DMS 273 treated with DMSO at 0.1 percent for 48 hours (cell line): ENCODE results near the gene GPATCH2.

Source experiments
- DNase-seq: peaks from one replicate; lab custom pipeline; 2025; lab: John Stamatoyannopoulos, UW

GPATCH2 gene

GRCh38 chr1:217577336-217577735 lies 53.6 kb downstream of the GPATCH2 start:
- no peak for DNase-seq

DNA sequence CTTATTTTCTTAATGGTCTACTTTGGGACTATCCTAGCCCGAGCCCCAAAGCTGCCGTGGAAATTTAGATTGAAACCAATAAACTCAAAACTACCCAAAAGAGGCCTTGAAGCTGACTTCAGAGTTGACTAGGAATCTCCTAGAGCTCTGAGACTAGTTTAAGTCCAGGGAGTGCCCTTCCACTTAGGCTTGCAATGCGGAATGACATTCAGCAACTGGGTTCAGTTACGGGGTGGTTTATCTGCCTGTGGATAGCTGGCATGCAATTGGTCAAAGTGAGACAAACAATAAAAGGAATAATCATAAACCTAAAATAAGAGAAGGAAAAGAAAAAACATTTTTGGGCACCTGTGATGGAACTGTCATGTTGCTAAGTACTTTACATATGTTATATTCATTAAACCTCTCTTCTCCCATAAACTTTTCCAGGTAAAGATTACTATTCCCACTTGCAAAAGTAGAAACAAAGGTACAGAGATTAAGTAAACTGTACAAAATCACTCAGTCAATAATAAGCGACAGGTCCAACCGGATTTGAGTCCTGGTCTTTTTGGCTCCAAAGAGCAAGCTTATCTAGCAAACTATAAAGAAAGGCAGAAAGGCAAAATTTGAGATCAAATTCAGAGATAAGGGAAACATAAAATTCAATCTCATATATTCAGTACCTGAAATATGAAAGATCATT lies 56.5 kb downstream of the GPATCH2 start:
- no peak for DNase-seq

- DNase-seq, result no peak
These were observed 61.9 kb downstream of the GPATCH2 start for GRCh38 chr1:217569021-217569420.

DNA sequence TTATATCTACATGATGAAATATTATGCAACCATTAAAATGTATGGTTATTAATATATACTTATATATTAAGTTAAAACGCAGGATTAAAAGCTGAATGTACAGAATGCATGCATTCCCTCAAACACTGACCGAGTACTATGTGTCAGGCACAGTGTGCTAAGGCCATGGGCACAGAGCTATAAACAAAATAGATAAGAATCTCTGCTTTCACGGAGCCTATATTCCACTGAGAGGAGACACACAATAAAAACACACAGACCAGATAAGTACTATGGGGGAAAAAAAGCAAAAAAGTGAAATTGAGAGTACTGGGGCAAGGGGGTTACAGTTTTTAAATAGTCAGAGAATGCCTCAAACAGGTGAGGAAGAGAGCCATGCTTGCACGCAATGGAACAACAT lies 62.7 kb downstream of the GPATCH2 start:
- DNase-seq, result no peak

GRCh38 chr1:217564833-217565232 lies 66.1 kb downstream of the GPATCH2 start:
- DNase-seq, result no peak

DNA sequence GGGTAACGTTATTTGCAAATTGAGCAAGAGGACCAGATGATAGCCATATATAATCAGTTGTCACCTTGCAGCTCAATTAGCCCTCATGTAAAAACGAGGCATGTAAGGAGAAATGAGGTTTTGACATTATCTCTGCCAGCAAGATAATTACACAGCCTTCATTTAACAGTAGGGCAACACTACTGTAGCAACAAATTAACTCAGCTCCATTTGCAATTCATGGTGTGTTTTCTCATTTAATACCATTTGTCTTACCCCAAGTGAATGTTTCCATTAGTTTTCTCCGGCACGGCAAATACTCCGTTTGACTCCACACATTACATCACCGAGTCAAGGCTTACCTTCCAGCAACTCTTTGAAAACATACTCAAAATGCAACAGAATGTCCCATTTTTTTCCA lies 66.7 kb downstream of the GPATCH2 start:
- DNase-seq, result no peak

DNA sequence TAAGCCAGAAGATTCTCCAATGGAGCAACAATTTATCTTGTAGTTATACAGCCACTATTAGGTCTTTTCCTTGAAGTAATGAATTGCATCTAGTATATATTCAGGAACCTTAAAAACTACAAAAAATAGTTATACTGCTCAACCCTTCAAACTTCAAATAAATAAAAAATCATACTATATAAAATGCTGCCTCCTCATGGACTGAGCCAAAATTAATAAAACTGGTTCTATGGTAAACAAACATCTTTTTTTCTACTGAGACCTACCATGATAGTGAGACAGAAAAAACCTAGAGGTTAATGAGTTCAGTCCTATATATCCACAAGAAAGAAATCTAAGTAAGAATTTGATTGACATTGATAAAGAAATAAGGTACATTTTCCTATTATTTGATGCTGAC lies 67.7 kb downstream of the GPATCH2 start:
- DNase-seq, result no peak

DNA sequence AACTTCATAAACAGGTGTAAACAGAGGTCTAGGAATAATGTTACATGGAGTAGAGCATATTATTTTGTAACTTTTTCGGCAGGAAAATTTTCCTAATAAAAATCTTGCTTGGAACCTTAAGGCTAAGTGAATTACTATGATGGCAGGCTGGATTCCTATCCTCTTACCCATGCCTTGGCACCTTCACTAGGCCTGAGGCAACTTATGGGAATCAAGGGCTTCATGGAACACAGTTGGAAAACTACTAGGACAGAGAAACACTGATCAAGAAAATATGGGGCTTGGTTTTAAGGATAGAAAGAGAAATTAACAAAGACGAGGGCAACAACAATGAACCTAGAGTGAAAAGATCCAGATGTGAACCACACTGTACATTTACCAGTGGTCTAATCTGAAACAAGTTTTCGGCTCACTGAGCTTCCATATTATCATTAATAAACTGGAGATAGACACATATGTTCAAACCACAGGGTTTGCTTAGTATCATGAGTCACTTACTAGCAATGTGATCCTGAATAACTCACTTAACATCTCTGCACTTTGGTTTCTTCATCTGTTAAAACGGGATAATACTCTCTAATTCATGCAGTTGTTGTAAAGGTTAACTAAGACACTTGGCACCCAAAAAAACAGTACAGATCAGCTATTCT lies 68.5 kb downstream of the GPATCH2 start:
- DNase-seq, result no peak

DNA sequence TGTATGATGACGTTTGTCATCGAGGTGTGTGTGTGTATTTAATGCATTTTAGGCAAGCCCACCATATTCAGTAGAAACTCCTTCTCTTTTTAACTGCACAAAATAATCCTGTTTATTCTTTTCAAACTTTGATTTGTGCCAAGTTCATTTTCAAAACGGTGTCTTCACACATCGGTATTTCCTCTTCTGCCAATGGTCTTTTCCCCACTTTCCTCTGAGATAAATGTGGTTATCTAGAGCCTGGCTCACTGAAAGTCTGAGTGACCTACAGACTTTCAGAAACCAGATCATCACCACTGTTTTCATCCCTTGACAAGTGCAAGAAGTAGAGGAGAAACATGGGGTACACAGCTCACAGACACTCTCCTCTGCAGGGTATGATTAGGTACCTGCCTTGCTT lies 69.4 kb downstream of the GPATCH2 start:
- DNase-seq, result no peak

DNA sequence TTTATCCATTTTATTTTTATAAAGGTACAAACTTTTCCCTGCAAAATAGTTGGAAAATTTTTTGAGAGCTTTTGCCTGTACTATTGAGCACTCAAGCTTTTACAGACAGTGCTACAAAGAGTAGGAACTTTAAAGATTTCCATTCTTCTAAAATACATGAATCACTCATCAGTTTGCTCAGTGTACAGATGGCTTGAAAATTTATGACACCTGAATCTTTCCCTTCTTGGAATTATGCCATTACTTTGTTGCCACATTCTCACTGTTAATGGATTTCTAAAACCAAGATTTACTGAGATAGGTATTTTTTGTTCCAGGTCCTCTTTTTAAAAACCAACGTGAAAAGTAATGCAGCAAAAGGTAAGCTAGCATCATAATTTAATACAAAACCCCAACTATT lies 76.0 kb downstream of the GPATCH2 start:
- peak; percentile 18 for DNase-seq

DNA sequence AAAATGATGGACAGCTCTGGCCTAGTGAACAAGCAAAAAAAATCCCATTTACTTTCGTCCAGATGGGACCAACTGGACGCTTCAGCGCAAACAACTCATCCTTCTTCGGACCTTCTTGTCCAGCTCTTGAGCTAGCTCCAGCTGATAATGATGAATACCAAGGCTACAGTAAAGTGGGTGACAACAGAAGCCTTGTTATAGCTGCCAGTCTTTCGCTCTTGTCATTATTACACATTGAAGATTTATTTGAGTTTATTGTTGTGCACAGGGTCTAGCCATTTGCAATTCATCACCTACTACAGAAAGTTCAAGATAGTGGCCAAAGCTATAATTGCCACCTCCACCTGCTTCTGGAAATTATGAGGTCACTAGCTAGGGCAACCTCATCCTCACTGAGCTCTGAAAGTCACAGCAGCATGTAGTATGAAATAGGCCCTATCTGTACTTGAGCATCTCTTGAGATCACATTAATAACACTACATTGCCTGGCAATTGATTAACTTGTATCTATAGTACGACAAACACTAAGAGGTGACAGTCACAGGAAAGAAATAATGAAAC lies 76.9 kb downstream of the GPATCH2 start:
- DNase-seq, result no peak

GRCh38 chr1:217552339-217552951 lies 78.4 kb downstream of the GPATCH2 start:
- no peak for DNase-seq

DNA sequence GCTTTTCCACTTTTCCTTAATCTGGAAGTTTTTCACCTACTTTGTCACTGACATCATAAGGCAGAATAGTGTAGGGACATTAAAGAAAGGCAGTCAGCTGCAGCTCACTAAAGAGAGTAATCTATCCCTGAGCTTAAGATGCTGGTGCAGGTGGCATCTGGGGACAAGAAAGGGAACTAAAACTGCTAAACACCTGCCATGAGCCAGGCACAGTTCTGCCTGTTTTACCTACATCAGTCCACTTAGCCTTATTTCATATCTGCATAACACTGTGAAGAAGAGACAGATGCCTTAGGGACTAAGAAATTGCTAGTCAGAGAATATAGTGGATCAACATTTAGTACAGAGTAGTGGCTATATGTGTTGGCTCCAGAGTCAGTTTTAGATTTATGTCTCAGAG lies 88.1 kb downstream of the GPATCH2 start:
- no peak for DNase-seq

GRCh38 chr1:217542136-217542777 lies 88.6 kb downstream of the GPATCH2 start:
- DNase-seq, result no peak

DNA sequence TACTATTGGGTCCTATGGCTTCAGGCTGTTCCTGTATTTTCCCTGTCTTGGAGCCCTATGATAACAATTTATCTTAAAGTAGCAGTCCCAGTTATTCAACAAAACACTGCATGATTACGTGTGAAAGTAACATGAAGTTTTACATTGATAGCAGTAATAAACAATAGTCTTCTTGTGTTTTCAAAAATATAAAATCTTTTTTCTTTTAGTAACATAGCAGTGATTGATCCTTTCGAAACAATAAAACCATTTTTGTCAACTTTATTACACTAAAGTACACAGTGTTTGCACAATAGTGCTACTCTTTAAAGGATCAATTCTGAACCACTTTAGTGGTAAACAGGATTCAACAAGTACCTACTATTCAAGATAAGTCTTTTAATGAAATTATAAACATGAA lies 90.6 kb downstream of the GPATCH2 start:
- DNase-seq, result no peak

- DNase-seq, result no peak
These were observed 91.4 kb downstream of the GPATCH2 start for GRCh38 chr1:217539510-217539909.

DNA sequence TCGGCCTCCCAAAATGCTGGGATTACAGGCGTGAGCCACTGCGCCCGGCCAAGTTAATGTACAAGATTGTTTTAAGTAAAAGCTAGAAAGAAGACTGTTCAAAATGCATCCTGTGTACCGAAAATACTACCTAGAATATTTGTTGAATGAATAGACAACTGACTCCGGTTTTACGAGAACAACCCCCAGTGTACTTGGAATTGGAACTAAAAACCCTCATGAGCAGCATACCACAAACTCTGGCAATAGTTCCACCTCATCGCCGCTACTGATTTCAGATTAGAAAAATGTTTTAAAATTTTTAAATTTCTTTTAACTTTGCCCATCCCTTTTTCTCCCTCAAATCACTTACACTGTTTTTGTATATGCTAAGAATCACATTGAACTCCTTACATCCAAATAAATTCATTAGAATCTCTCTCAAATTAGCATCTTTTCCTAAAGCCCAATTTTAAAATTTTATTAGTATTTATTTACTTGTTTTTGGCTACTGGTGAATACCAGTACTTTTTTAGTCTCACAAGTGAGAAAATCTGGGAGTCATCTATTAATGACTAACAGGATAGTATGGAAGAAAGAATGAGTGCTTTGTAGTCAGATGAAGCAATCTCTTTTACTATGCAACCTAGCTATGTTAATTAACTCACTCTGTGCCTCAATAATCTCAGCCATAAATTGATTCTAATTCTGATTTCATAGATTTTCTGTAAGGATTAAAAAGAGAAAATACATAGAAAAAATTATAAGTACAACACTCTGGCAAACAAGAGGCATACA lies 95.1 kb downstream of the GPATCH2 start:
- no peak for DNase-seq

GRCh38 chr1:217534566-217534965 lies 96.3 kb downstream of the GPATCH2 start:
- peak; percentile 59 for DNase-seq

DNA sequence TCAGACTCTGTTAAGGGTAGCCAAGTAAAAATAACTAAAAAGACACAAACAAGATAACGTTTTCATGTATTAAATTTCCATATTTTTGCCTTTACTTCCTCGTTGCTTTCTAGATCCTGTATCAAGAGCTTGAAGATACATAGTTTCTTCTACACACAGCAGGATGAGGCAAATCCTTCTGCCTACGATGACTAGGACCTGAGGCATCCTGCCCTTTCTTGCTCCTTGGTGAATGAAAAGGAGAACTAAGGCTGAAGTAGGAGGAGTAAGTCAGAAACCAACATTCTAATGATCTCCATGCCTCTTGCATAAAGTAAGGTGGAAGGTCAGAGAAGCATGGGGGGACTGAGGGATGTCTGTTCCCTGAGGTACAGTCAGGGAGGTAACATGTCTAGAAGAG lies 102.6 kb downstream of the GPATCH2 start:
- no peak for DNase-seq

- DNase-seq, result no peak
These were observed 103.7 kb downstream of the GPATCH2 start for GRCh38 chr1:217527151-217527550.

- DNase-seq, result no peak
These were observed 104.3 kb downstream of the GPATCH2 start for GRCh38 chr1:217526636-217527035.
